GM20431 (cell line): Measurements from ENCODE around the gene DMXL2.
"Not testable (repeated sequence)": the region's sequence is repeated elsewhere in the genome, so short reads cannot be mapped to it uniquely, and the experiment has no call there.

Source experiments
- in situ Hi-C: fragments of 300-500 bp; cut with MseI, MboI; formaldehyde crosslinking; loops from one replicate; pipeline ENCODE4 v1.15.0; 2020; ENCODE audit warnings: low sequenced_read_pairs; ENCODE audit not compliant: unreplicated experiment

Gene DMXL2, protein sequence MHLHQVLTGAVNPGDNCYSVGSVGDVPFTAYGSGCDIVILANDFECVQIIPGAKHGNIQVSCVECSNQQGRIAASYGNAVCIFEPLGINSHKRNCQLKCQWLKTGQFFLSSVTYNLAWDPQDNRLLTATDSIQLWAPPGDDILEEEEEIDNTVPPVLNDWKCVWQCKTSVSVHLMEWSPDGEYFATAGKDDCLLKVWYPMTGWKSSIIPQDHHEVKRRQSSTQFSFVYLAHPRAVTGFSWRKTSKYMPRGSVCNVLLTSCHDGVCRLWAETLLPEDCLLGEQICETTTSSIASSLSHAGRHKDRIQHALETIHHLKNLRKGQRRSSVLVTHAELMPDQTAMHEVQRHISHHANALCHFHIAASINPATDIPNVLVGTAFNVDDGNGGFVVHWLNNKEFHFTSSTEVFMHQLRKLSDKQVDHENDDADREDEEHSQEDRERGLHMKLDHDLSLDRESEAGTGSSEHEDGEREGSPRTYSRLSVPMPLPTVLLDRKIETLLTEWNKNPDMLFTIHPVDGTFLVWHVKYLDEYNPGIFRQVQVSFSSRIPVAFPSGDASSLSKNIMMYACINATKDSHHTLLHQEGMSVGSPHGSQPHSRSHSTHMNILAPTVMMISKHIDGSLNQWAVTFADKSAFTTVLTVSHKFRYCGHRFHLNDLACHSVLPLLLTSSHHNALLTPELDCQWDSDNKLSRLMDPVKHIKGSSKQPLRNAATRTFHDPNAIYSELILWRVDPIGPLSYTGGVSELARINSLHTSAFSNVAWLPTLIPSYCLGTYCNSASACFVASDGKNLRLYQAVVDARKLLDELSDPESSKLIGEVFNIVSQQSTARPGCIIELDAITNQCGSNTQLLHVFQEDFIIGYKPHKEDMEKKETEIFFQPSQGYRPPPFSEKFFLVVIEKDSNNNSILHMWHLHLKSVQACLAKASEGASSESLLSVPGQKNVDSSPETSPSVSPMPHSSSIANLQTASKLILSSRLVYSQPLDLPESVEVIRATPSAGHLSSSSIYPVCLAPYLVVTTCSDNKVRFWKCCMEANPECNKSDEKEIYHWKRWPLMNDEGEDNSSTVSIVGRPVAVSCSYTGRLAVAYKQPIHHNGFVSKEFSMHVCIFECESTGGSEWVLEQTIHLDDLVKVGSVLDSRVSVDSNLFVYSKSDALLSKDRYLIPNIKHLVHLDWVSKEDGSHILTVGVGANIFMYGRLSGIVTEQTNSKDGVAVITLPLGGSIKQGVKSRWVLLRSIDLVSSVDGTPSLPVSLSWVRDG (N-terminal part only)

DNA sequence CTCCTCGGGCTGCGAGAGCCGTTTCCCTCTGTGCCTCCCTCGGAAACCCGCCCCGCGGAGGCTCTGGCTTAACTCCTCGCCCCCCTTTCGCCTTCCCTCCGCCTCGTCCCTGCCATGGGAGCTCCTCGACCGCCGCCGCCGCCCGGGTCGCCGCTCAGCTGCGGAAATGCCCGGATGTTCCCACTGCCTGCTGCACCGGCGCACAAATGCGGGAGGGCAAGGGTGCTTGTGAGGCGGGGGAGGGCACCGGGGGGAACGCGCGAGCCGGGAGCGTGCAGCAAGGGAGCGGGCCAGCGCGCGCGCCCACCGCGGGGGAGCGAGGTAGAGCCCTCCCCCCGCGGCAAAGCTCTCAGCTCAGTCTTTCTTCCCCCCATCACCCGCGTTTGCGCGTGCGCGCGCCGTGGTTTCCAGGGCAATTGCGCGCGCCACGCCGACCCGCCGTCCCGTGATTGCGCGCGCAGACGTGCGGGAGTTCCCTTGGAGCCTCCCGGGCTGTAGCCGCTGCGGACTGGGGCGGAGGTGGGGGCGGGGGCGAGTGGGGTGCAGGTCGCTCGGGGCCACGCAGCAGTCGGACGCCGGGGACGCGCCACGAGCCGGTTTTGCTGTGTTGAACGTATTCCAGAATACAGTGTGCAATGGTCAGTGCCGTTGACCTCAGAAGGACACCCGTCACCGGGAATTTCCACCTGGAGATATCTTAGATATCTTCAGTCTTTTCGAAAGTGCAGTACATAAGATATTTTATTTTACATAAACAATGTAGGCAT lies at the start of gene DMXL2:
Gene DMXL2 (minus strand): TSS at position 168 of the 767 bp plus-strand sequence. CDS start 226 bp downstream, outside the sequence.
- in situ Hi-C loops: no loop called here

DNA sequence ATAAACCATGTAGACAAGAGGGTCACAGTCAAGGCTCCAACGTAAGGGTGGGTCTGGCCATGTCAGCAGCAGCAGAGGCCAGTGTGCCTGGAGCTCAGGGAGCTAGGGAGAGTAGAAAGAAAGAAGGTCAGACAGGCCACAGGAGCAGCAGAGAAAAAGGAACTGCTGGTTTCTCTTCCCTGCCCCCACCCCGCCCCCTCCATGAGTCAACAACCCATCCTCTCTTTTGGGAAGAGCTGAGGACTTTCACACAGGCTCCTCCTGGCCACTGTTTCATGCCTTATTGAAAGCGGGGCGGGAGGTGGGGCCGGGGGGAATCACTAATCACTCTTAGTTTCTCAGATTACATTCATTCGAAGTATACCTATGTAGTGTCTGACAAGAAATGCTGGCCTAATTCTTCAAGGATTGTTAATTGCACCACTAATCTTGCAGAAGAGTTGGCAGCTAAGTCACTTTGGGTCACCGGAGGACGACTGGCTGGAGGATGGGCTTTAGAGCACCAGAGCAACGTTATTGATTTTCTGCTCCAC lies 49.6 kb upstream of the DMXL2 start:
- in situ Hi-C loops: no loop called here

DNA sequence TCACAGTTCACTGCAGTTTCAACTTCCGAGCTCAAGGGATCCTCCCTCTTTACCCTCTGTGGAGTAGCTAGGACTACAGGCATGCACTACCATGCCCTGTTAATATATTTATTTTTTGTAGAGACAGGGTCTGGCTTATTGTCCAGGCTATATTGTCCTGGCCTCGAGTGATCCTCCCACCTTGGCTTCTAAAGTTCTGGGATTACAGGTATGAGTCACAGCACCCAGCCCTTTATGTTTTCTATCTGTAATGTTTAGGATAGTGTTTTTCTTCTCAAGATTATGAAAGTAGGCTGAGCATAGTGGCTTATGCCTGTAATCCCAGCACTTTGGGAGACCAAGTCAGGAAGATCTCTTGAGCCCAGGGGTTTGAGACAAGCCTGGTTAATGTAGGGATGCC lies 46.8 kb upstream of the DMXL2 start:
- in situ Hi-C loops: no loop called here

DNA sequence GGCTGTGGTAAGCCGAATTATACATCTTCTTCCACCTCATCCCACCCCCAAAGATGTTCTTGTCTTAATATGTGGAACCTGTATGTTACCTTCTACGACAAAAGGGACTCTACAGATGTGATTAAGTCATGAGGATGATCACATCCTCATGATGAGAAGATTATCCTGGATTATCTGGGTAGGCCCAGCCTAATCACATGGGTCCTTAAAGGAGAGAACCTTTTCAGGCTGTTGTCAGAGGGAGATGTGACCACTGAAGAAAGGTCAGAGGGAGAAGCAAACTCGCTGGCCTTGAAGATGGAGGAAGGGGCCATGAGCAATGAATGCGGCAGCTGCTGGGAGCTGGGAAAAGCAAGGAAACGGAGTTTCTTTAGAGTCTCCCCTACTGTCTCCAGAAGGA lies 45.9 kb upstream of the DMXL2 start:
- in situ Hi-C loops: no loop called here

DNA sequence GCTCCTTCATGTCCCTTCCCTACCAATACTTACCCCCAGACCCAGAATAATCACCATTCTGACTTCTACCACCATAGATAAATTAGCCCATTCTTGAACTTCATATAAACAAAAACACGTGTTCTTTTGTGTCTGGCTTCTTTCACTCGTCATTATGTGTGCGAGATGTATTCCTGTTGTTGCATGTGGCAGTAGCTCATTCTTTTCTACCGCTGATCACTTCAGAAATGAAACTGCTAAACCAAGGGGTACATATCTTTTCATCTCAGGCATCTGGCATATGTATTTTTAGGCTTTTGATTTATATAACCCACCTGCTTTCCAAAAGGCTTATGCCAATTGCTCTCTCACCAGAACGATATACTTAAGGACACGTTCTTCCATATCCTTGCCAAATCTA lies 44.9 kb upstream of the DMXL2 start:
- in situ Hi-C loops: no loop called here

DNA sequence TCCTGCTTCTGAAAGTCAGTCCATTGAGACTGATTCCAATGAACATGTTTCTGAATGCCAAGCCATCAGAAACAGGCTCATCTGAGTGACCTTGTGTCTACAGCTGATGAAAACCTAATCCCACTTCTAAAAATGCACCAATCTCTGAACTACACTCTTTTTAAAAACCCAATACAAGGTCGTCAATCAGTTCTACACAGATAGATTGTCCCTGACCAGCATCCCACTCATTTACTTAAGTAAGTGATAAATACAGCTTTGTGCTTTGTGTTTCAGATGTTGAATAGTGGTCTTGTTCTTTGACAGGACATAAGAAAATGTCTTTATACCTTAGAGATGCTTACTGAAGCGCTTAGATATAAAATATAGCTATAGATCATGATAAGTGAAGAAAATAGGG lies 38.5 kb upstream of the DMXL2 start:
- in situ Hi-C loops: no loop called here

DNA sequence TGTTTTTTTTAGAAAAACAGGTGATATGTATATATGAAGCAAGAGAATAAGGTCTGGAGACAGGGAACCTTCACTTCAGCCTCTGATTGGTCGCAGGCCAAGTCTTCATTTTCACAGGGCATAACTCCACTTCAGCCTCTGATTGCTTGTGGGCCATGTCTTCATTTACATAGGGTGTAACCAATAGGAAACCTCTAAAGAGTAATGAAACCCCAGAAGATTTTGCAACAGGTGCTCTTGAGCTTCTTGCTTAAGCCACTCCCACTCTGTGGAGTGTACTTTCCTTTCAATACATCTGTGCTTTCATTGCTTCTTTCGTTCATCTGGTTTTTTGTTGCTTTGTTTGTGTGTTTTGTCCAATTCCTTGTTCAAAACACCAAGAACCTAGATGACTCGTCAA lies 36.1 kb upstream of the DMXL2 start:
- in situ Hi-C loops: loop anchor here (10.0 kb wide), 1 partner anchor 116 kb away; no protein-coding TSS in a partner anchor

DNA sequence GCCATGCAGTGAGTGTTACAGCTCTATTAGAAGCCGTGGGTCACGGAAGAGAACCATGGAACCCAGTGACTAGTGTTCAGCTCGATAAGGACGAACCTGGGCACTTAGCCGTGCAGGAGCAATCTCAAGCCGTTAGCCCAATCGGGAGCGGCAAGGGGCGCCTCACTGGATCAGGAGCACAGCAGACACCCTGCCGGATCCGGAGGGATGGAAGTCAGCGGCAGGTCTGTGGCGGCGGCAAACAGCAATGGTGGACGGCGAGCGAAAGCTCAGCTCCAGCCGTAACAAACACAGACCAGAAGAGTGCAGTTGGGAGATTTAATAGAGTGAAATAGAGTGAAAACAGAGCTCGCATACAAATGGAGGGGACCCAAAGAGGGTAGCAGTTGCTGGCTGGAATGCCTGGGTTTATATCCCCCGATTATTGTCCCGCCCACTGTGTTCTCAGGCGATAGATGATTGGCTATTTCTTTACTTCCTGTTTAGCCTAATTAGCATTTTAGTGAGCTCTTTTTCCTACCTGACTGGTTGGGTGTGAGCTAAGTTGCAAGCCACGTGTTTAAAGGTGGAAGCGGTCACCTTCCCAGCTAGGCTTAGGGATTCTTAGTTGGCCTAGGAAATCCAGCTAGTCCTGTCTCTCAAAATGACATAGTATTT lies 33.0 kb upstream of the DMXL2 start:
- in situ Hi-C loops: loop anchor here (10.0 kb wide), 1 partner anchor 119 kb away; no protein-coding TSS in a partner anchor

DNA sequence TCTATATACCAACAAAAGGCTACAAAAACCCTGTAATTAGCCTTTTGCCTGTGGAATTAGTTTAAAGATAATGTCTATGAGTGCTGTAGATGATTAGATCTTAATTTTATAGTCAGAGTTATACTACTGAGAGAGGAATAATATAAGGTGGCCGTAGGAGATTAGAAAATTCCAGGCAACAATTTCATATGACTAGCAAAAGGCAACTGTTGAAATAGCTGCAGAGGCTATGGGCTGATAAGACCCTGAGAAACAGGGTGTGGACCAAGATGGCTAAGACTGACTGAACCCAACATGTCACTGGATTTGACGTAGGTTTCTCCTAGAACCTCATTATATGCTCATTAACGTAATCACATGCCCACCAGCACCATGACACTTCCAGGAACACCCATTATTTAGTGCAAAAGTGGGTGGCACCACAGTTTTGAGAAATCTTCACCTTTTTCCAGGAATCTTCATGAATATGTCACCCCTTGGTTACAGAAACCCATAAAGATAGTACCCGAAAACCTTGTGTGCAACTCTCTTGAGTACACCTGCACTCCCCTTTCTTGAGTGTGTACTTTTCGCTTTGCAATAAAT lies 29.6 kb upstream of the DMXL2 start:
- in situ Hi-C loops: loop anchor here (10.0 kb wide), 1 partner anchor 123 kb away; no protein-coding TSS in a partner anchor

DNA sequence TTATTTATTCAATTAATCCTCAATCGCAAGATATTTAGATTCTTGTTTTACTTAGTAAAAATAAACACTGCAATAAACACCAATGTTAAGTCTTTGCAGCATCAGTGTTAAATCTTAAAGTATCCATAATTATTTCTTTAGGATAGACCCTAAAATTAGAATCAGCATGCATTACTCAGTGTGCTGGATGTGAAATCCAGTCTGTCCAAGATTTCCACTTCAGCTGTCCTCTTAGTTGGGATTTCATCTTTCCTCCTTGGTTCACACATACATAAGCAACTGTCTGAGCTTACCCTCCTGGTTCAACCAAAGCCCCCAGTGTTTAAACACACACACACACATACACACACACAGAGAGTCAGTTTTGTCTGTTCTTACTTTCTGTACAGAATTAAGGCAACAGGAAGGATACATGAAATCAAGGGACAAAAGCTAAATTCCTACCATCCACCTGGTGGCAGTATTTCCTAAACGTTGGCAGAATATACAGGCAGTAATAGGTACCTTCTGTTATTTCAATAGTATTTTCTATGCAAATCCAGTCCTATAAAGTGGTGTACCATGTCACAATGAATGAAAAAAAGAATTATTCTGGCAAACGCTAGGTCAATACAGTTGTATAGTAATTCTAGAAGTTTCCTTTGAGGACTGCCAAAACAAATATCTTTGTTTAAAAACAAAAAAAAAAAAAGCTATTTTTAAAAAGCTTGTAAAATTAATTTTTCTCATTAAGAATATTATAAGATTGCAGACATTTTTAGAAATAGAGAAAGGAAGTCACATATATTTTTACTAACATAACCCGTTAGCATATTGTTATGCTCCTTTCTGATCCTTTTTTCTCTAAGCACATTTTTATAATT lies 27.3 kb upstream of the DMXL2 start:
- in situ Hi-C loops: loop anchor here (10.0 kb wide), 1 partner anchor 125 kb away; no protein-coding TSS in a partner anchor

DNA sequence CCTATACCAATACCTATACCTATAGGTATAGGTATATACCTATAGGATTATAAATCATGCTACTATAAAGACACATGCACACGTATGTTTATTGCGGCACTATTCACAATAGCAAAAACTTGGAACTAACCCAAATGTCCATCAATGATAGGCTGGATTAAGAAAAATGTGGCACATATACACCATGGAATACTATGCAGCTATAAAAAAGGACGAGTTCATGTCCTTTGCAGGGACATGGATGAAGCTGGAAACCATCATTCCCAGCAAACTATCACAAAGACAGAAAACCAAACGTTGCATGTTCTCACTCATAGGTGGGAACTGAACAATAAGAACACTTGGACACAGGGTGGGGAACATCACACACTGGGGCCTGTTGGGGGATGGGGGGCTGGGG lies 26.1 kb upstream of the DMXL2 start:
- in situ Hi-C loops: not testable (repeated sequence)

DNA sequence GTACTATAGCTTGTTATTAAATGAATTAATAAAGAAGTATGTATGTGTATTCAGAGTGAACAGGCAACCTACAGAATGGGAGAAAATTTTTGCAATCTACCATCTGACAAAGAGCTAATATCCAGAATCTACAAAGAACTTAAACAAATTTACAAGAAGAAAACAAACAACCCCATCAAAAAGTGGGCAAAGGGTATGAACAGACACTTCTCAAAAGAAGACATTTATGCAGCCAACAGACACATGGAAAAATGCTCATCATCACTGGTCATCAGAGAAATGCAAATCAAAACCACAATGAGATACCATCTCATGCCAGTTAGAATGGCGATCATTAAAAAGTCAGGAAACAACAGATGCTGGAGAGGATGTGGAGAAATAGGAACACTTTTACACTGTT lies 25.5 kb upstream of the DMXL2 start:
- in situ Hi-C loops: not testable (repeated sequence)

DNA sequence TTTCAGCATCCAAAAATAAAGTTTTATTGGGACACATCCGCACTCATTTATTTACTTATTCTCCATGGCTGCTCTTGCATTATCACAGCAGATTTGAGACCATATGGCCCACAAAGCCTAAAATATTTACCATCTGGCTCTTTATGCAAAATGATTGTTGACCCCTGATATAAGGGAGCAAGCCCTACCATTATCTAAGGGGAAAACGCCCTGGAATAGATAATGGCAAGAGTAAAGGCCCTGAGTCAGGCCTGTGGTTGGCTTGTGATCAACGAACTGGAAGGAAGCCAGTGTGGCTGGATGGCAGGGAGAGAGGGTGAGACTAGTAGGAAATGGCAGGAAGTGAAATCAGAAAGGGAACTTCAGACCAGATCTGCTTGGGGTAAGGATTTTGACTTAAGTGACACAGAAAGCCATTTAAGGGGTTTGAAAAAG lies 24.6 kb upstream of the DMXL2 start:
- in situ Hi-C loops: no loop called here

DNA sequence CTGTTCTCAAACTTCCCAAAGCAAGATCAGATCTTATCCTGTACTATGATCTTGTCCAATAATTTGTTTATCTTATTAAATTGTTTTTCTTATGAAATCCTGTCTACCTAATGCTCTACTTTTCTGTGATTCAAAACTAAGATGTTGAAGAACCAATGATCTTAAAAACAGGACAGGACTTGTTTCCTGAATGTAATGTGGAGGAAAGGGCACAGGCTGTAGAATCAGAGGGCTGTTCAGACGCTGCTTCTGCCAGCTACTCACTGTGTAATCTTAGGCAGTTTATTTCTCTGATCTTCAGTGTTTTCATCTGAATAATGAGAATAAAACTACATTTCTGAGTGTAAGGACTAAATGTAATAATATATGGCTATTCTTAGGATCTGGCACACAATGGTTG lies 20.1 kb upstream of the DMXL2 start:
- in situ Hi-C loops: no loop called here

DNA sequence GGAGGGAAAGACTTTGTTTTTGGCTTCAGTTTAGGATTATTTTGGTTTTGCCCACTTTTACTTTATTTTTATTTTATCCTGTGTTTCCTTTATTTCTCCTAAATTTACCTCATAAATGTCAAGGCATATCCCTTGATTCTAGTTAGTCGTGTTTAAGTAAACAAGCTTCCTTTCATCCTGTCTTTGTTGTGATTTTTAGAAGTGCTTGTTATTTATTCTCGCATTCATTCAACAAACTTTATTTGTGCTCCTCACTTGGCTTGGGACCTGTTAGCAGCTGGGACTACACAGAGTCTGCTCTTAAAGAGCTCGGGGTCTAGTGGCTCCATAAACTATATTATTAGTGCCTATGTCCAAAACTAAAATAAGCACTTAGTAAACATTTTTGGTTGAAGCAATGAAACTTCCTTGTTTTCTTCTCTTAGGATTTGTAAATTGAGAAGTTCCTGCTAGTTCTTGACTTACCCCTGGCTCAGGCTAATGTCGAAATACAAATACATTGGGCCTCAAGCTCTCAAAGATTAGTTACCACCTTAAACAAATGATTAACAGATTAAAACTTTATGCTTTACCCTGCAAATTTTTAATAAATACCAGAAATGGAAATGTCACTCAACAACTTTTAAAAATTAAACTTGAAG lies 19.0 kb upstream of the DMXL2 start:
- in situ Hi-C loops: no loop called here

DNA sequence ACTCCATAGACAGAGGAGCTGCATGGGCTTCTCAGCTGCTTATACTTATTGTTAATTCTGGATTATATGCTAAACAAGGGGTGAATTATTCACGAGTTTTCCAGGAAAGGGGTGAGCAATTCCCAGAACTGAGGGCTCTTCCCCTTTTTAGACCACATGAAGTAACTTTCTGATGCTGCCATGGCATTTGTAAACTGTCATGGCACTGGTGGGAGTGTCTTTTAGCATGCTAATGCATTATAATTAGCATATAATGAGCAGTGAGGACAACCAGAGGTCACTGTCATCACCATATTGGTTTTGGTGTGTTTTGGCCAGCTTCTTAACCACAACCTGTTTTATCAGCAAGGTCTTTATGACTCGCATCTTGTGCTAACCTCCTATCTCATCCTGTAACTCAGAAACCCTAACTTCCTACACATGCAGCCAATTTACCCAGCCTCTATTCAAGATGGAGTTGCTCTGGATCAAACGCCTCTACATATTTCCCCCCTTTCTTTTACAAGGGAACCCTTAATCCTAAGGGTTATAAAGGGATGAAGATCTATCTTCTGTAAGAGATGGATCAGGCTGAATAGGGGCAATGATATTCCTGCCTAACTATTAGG lies 12.1 kb upstream of the DMXL2 start:
- in situ Hi-C loops: no loop called here
